Measurements from ENCODE around the gene AKAP13. TPM values are rescaled to one million over a fixed set of nuclear protein-coding genes. Genes with fewer than 3 reads are reported as not detected.
A peak's percentile ranks its signal among the peaks of the same experiment; 100 is the strongest.

AKAP13 gene
- total RNA-seq, 4 donors from 2014 or later = 128 to 460 (median 243) TPM

DNA sequence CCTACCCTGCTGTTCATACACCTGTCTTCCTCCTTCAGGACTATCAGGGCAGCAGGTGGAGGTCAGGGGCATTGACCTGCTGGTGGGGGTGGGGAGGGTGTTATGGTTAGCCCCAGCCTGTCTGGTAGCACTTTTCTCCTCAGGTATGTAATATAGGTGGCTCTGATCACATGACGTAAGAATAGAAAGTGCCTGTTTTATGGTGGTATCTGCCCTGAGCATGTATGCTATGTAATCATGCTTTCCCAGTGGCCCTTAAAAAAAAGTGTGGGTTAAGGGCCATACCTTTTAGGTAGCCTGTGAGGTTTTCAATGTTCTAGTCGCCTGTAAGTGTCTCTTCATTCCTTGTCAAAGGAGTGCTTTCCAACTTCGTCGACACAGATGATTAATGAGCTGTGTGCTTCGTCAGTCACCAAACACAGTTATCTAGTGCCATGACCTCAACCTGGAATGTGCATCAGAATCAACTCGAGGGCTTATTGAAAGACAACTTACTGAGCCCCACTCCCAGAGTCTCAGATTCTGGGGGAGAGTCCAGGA, 328.1 kb downstream of the AKAP13 start:
- intact Hi-C loops (cut with DNase I; ENCODE audit: low total_unique reads) = no loop called here
- peak overlapping the region in 1 of 2 donors; percentile 5 for H3K4me3 ChIP-seq
- peak overlapping the region; percentile 88 to 98 for H3K27ac ChIP-seq

DNA sequence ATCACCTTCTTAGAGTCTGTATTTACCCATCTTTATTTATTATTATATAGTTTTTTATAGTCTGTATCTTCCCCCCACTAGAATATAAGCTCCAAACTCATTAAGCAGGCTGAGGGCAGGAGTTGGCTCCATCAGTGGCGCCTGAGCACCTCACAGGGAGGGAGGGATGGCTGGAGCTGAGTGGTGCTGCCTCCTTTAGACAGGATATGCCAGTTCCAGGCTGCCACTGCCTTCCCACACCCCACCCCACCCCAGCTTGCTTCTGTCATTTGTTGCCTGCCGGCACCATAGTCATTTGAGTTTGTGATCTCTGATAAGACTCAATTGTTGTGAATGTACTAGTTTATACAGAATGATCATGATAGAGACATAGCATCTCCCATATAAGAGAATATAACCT, 328.8 kb downstream of the AKAP13 start:
- DNase-seq = no peak
- Histone ChIP-seq H3K27me3 (no peaks in the 10 kb centered on the region), H3K27ac (peak overlapping the region; percentile 88 to 98), H3K4me3 (no peak overlapping the region), H3K9me3 (no peaks in the 10 kb centered on the region), H3K4me1 (peaks cover 11 to 32% of the 10 kb centered on the region in 2 donors), H3K36me3 (no peaks in the 10 kb centered on the region)
- TF ChIP-seq POLR2A (IDR thresholded peaks at IDR 0.05) = no peak
- TF ChIP-seq, protein P1, sequence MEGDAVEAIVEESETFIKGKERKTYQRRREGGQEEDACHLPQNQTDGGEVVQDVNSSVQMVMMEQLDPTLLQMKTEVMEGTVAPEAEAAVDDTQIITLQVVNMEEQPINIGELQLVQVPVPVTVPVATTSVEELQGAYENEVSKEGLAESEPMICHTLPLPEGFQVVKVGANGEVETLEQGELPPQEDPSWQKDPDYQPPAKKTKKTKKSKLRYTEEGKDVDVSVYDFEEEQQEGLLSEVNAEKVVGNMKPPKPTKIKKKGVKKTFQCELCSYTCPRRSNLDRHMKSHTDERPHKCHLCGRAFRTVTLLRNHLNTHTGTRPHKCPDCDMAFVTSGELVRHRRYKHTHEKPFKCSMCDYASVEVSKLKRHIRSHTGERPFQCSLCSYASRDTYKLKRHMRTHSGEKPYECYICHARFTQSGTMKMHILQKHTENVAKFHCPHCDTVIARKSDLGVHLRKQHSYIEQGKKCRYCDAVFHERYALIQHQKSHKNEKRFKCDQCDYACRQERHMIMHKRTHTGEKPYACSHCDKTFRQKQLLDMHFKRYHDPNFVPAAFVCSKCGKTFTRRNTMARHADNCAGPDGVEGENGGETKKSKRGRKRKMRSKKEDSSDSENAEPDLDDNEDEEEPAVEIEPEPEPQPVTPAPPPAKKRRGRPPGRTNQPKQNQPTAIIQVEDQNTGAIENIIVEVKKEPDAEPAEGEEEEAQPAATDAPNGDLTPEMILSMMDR (IDR thresholded peaks at IDR 0.05) = no peak
- intact Hi-C loops (cut with DNase I; ENCODE audit: low total_unique reads) = no loop called here

More for the DNA sequence above, 328.1 kb downstream of the AKAP13 start:
- no peaks in the 10 kb centered on the region for H3K9me3 ChIP-seq
- H3K27me3 ChIP-seq = no peaks in the 10 kb centered on the region
- H3K36me3 ChIP-seq = no peaks in the 10 kb centered on the region
- peaks cover 11 to 38% of the 10 kb centered on the region in 2 donors for H3K4me1 ChIP-seq
- no peak for DNase-seq
- TF ChIP-seq POLR2A (IDR thresholded peaks at IDR 0.05) = no peak
- TF ChIP-seq, protein P1 (IDR thresholded peaks at IDR 0.05) = no peak

DNA sequence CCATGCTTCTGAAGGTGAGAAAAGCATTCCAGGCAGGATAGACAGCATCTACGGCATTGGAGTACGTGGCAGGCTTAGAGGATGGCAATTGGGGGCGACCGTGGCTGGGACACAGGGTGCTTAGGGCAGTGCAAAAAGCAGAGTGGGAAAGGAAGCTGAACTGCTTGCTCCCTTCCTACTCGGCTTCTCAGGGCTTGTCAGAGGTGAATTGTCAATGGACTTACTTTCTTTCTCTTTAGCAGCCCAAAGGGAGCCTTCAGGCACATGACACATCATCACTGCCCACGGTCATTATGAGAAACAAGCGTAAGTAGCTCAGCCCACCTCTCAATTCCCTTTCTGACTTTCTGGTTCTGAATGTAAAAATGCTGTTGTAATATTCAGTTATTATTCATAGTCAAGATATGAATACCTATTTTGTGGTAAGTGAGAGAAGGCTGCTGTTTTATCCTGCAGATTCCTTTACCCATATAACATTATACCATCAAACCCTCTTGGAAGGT, 330.0 kb downstream of the AKAP13 start:
- intact Hi-C loops (cut with DNase I; ENCODE audit: low total_unique reads) = no loop called here
- H3K4me3 ChIP-seq = no peak overlapping the region
- DNase-seq = no peak
- H3K27me3 ChIP-seq = no peaks in the 10 kb centered on the region
- H3K4me1 ChIP-seq = peaks cover 11 to 28% of the 10 kb centered on the region in 2 donors
- TF ChIP-seq, protein P1 (IDR thresholded peaks at IDR 0.05) = no peak
- no peak for TF ChIP-seq POLR2A (IDR thresholded peaks at IDR 0.05)
- H3K9me3 ChIP-seq = no peaks in the 10 kb centered on the region
- peak overlapping the region; percentile 88 to 98 for H3K27ac ChIP-seq
- no peaks in the 10 kb centered on the region for H3K36me3 ChIP-seq

DNA sequence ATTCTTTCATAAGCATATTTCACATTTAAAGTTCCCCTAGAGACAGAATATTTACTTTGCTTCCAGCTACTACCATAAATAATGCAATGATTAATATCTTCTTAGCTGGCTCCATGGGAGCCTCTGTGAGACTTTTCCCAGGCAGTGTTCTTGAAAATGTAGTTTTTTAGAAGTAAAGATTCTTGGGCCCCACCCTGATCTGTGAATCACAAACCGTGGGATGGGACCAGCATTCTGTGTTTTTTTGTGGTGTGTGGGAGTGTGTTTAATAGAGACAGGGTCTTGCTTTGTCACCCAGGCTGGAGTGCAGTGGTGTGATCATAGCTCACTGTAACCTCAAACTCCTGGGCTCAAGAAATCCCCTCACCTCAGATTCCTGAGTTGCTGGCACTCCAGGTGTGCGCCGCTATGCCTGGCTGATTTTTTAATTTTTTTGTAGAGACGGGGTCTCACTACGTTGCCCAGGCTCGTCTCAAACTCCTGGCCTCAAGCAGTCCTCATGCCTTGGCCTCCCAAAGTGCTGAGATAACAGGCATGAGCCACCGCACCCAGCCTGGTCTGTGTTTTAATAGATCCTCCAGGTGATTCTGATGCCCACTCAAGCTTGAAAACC, 331.3 kb downstream of the AKAP13 start:
- Histone ChIP-seq H3K27ac (peak overlapping the region; percentile 88 to 98), H3K4me3 (no peak overlapping the region), H3K4me1 (peaks cover 5 to 16% of the 10 kb centered on the region in 2 donors), H3K27me3 (no peaks in the 10 kb centered on the region), H3K9me3 (no peaks in the 10 kb centered on the region), H3K36me3 (no peaks in the 10 kb centered on the region)
- DNase-seq = no peak
- intact Hi-C loops (cut with DNase I; ENCODE audit: low total_unique reads) = no loop called here
- TF ChIP-seq, protein P1 (IDR thresholded peaks at IDR 0.05) = no peak
- TF ChIP-seq POLR2A (IDR thresholded peaks at IDR 0.05) = no peak

DNA sequence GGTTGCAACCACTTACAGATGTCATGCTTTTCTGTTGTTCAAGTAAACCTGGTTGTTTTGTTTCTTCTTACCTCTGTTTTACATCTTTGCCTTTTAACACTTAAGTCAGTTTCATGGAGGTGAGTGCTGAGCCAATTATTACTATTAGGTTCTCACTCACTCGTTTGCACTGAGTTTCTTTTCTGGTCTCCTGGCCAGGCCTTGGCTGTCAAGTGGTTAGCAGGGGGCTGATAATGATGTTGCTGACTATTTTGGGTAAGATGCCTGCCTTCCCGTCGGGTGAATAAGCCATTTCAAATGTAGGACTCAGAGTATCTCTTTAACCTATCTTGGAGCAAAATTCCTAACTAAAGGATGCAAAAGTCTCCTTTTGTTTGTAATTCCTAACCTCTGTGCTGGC, 335.9 kb downstream of the AKAP13 start:
- Histone ChIP-seq H3K9me3 (no peaks in the 10 kb centered on the region), H3K27ac (peak overlapping the region; percentile 52 to 98), H3K4me3 (no peak overlapping the region), H3K27me3 (no peaks in the 10 kb centered on the region), H3K4me1 (peaks cover 0 to under 1% of the 10 kb centered on the region in 2 donors), H3K36me3 (no peaks in the 10 kb centered on the region)
- intact Hi-C loops (cut with DNase I; ENCODE audit: low total_unique reads) = no loop called here
- no peak for DNase-seq
- TF ChIP-seq, protein P1 (IDR thresholded peaks at IDR 0.05) = no peak
- TF ChIP-seq POLR2A (IDR thresholded peaks at IDR 0.05) = no peak

All from uterus (tissue), 4 donors.